DMS153 (cell line): Measurements from ENCODE around the gene DUSP6.
"Not testable (repeated sequence)": the region's sequence is repeated elsewhere in the genome, so short reads cannot be mapped to it uniquely, and the experiment has no call there.

Source experiments
- DNase-seq: peaks from one replicate; lab custom pipeline; 2025; lab: John Stamatoyannopoulos, UW

DUSP6 gene

DNA sequence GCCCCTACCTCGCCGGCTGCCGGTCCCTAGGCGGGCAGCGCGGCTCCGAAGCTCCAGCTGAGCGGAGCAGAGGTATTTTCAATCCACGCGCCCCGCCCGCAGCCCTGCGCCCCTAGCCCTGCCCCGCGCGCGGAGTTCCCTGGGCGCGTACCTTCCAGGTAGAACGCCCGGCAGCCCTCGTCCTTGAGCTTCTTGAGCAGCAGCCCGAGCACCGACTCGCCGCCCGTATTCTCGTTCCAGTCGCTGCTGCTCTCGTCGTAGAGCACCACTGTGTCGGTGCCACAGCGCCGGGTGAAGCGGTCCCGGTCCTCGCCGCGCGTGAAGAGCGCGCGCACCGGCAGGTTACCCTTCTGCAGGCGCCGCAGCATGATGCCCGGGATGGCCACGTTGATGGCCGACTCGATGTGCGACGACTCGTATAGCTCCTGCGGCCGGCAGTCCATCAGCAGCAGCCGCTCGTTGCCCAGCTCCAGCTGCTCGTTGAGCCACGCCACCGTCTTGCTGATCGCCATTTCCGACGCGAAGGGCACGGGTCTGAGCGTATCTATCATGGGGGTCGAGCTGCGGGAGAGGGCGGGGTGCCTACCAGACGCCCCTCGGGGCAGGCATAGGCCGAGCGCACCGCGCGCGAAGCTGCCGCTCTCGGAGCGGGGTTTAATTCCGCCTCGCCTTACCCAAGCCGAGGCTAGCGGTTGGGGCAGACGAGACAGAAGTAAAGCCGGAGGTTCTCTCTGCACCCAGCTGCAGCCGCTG lies 636 bp downstream of the DUSP6 start:
- DNase-seq, result no peak

DNA sequence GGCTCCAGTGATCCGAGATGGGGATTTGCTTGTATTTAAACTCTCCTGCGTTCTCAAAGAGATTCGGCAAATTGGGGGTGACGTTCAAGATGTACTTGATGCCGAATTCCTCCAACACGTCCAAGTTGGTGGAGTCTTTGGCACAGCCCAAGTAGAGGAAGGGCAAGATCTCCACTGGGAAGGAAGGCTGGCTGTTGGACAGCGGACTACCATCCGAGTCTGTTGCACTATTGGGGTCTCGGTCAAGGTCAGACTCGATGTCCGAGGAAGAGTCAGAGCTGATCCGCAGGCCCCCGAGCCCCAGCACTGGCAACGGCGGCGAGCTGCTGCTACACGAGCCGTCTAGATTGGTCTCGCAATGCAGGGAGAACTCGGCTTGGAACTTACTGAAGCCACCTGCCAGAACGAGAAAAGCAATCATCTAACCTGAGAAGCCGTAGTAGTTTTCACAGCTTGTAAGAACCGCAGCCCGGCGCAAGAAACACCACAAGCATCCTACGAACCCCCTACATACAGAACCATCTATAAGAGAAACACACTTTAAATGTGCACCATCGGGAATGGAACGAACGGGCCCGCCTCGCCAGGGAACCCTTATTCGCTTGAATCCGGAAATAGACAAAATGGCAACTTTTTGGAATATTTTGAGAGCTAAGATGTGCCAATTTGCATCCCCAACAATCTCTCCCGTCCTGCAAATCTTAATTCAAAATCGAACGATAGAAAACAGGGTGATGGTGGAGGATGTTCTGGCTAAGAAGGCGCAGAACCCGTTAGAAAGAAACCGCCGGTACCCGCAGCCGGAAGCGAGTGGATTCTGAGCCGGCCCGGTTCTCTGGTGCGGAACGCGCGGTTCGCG lies 1.4 kb downstream of the DUSP6 start:
- DNase-seq, result no peak

DNA sequence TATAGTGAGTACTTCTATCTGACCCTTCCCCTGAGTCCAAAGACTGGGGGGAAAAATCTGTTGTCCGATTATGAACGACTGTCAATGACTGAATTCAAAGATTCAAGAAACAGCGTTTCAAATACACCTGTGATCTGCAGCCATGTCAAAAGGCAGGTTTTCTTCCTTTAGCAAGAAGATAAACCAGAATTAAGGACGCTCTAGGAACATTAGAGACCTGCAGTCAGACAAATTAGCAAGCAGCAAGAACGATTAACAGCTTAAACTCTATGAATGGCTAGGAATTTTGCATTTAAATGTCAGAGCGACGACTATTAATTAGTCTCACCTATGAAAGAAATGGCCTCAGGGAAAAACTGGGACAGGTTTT lies 2.1 kb downstream of the DUSP6 start:
- DNase-seq, result no peak

DNA sequence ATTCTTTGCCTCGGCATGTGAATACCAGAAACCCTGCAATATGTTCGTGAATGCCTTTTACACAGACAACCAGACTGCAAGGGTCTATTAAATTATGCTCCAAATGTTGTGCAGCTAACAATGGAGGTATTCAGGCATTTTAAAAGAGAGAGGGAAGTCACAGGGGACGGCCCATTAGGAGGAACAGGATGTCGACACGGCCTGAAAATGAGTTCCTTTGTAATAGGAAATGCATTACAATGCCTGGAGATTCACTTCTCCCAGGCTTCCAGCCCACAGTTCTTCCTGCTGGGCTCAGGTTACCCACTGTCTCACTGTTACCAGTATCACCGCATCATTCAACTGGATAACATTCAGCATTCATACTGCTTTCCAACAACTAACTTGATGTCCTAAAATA lies 2.5 kb downstream of the DUSP6 start:
- DNase-seq, result peak; percentile 71

DNA sequence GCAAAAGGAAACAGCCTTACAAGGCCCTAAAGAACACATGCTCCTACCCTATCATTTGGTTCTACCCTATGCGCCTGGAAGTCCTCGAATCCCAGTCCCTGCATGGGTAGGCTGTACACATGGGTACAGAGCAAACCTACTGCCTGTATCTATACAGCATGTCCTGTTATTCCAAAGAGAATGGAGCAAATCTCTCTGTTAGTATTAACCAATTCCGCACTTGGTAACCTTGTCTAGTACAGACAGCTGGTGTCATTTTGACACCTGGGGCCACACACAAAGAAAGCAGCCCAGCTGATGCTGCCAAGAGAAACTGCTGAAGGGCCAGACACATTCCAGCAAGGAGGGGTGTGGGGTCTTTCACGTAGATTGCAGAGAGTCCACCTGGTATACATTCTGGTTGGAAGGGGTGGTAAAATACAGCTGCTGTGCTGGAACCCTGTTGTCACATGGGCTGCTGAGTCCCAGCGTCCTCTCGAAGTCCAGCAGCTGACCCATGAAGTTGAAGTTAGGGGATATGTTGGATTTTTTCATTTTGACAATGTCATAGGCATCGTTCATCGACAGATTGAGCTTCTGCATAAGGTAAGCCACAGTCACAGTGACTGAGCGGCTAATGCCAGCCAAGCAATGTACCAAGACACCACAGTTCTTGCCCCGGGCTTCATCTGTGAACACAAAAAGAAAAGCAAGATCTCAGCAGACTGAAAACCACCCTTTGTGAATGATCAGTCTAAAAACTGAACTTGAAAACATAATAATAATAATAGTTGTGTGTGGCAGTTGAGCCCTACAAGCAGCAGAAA lies 3.2 kb downstream of the DUSP6 start:
- no peak for DNase-seq

DNA sequence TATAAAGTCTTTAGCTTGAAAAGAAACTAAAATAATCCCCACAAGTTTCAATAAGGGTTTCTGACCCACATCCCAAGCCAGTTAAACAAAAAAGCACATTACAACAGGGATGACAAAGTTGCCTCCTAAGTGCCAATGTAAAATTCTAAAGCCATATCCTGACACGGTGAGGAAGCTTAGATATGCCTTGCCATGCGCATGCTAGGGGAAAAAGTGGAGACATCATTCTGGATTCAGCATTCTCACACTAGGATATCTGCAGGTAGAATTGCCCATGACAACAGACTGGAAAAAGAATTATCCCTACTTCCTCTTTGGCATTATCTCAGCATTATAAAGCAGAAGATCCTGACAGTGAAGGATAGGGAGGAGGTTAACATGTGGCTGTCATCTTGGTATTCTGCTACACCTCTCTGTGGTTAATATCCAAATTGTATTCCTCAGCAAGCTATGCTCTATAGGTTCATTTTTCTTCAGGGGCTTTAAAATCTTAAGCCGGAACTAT lies 4.9 kb downstream of the DUSP6 start:
- DNase-seq, result no peak

DNA sequence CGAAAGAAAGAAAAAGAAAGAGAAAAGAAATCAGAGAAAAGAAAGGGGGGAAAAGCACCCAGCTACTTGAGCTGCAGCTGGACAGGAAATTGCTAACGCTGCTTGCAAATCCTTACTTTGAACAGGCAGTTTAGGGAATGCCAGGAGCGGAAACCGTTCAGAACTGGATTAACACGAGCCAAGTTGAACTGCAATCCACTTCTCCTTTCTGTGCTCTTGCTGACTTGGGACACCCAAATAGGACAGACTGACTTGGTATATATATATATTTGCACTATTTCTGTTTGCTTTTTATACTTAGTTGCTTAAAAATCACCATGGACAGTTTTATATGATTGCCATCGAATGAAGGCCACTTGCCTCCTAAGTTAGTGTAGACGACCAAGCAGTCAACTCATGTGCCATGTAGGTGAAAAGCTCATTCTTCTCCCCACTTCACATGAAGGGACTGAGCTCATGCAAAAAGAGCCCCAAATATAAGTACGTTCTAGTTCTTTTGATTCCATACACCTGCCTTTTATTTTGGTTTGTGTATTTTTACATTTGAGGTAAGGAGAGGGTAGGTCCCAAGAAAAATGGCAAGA lies 5.5 kb downstream of the DUSP6 start:
- DNase-seq, result peak; percentile 78

DNA sequence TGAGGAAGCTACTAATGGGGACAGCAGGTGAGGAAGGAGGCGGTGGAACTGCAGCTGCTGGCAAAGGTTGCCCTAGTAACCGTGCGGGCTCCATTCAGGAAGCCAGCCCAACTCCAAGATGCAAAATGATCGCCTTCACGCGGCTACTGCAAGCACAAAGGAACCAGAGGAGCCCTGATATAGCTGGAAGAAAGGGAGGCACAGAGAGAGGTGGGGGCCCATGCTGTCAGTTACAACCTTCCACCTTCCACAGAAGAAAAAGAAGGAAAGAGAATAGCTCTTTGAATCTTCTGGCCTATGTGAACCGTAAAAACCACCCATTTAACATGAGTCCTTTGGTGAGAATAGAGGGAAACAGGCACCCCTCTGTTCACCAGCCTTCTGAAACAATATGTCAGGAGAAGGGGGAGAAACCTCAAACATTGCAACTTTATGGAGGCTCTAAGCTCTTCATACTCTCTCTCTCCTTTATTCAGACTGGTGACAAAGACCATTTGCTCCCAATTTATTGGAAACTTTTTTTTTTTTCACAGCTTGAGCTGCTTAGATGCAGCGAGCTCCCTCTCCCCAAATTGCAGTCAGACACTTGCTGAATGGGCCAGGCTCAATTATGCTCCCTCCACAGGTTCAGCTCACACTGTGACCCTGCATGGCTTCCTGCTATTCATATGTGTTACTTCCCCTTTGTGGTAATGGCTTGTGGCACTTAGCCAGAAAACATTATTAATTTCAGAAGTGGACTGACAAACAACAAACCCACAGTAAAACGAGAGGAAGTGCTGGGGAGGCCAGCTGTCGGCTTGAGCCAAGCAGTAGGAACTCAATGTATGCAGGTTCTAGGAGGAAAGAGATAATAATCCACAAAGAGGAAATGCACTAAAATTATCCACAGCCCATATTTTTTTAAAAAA lies 6.2 kb downstream of the DUSP6 start:
- peak; percentile 98 for DNase-seq

DNA sequence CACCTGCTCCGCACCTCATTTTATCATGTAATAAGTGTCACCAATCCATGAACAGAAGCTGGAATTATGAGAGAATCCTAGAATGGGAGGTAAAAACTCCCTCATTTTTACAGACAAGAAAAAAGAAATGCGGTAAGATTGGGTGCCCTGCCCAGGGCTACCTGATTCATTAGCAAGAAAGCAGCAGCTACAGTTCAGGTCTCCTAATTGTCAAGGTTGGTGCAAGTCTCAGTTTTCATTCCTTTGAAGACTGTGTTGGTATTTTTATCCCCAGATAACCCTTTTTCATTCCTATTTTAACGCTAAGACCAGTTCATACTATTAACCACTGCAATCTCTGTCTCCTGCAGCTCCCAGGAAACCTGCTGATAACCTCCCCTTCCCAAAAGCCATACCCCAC lies 6.9 kb downstream of the DUSP6 start:
- no peak for DNase-seq

DNA sequence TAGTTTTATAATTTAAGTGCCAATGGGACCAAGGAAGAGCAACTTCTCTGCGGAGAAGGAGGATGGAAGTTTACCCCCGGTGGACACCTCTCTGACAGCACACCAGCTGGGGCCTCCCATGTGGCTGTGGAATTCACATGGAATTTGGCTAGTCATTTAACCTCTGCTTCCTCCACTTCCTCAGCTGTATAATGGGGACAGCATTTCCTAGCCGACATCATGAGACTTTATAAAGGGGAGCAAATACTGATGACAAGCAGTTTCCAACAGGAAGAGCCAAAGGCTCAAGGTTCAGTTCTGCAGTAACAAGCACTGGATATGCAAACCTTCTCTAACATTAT lies 7.5 kb downstream of the DUSP6 start:
- no peak for DNase-seq

DNA sequence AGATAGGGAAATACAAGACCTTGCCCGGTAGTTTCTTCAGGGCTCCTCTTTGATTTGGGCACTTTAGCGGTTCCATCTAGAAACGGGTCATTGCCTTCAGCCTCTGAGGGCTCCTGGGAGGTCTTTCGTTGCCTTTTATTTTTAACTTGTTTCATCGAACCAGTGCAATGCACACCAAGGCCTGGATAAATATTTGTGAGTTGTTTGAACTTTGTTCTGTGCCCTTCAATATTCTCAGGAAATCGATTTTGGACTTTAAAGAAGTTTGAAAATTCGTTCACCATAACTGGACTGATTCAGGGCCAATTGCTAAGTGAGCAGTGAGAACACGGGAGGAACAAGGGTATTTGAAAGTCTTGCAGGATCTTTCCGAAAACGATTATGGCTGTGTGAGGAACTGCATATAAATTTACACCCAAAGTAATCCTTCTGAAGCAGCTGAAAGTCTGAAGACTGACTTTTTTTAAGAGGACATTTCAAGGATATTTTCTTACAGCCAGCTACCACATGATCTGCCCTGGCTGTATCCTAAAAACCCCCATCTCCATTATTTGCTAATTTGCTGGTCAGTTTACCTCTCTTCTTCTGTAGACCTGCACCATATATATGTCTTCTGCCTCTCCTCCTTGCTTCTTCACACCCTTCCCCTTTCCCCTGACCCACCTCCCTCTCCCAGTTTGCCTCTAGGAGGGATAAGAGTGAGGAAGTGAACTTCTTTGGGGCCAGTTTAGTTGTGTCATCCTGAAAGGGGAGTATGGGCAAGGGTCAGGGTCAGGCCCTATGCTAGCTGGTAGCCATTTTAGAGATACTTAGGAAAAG lies 8.0 kb downstream of the DUSP6 start:
- no peak for DNase-seq

DNA sequence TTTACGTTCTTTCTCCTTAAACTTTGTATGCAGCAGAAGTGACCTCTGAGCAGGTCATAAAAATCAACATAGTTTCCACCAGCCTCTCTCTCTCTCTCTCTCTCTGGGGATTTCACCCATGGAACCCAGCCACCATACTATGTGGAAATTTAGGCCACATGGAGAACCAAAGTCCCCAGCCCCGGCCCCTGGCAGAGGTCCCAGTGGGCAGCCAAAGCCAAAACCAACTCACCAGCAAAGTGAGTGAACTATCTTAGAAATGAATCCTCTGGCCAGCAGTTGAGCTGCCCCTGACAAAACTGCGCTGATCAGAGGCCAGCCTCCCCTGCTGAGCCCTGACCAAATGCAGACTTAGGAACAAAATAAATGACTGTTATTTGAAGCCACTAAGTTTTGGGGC lies 9.2 kb downstream of the DUSP6 start:
- no peak for DNase-seq

DNA sequence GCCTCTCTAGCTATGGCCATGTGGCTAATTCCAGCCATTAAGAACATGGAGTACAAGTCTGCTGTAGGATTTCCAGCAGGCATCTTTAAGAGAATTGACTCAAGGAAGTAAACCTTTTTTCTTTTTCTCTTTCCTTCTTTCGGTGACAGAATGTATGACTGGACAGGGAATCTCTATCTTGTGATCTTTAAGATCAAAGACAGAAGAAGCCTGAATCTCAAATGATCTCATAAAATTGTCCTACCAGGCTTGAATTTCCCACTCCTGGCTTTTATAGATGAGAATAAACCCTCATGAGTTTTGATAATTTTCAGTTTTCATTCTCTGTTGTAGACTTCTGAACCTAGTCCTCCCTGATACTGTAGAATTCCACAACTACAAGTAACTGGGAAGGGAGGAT lies 11.4 kb downstream of the DUSP6 start:
- no peak for DNase-seq

DNA sequence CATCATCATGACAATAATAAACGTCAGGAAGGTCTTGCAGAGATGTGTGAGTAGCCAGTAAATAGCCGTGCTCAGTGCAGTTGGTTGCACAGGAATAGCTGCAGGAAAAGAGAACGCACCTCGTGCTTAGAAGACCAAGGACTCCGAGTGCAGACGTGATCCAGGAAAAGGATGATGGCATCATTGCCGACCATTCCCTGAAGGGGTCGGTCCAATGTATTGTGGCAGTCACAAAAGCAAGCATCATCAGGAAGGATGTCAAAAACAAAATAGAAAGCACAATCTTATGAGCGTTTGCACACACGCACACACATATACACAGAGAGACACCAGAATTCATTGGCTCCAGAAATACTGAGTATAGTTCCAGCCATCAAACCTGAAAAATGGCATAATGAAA lies 12.8 kb downstream of the DUSP6 start:
- no peak for DNase-seq

DNA sequence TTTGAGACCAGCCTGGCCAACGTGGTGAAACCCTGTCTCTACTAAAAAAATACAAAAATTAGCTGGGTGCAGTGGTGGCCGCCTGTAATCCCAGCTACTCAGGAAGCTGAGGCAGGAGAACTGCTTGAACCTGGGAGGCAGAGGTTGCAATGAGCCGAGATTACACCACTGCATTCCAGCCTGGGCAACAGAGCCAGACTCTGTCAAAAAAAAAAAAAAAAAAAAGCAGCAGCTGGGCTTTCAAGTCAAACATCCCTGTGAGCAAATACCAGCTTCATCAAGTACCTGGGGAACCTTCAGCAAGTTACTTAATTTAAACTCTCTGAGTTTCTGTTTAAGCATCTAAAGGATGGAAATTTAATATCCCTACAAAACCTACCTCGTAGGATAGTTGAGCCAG lies 15.2 kb downstream of the DUSP6 start:
- not testable (repeated sequence) for DNase-seq

DNA sequence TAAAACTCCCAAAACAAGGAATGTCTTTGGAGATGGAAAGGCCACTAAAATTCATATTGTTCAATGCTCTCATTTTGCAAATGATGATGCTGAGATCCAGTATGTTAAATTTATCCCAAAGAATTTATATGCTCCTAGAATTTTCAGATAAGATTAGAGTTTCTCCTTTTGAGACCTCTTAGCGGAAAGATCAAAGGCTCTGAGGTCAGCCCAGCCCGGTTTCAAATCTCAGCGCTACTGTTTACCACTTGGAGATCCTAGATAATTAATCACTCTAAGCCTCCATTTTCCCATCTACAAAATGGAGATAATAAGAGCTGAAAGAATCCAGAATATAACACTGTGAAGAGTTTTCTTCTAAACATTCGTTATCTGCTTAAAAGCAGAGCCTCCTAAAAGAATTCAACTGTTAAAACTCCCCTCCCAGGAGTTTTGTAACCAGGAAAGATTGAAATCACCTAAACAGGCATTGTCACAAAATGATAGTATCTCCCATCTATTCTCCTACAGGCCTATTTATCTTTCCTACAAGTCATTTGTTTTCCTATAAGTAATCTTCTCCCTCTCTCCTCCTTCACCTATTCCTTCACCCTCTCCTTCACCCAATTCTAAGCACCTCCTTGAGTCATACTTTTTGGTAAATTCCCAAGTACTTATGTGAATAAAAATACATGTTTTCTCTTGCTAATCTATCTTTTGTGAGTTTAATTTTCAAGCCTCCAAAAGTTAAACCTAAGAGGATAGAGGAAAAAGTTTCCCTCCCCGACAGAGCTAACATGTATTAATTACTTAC lies 16.7 kb downstream of the DUSP6 start:
- no peak for DNase-seq

DNA sequence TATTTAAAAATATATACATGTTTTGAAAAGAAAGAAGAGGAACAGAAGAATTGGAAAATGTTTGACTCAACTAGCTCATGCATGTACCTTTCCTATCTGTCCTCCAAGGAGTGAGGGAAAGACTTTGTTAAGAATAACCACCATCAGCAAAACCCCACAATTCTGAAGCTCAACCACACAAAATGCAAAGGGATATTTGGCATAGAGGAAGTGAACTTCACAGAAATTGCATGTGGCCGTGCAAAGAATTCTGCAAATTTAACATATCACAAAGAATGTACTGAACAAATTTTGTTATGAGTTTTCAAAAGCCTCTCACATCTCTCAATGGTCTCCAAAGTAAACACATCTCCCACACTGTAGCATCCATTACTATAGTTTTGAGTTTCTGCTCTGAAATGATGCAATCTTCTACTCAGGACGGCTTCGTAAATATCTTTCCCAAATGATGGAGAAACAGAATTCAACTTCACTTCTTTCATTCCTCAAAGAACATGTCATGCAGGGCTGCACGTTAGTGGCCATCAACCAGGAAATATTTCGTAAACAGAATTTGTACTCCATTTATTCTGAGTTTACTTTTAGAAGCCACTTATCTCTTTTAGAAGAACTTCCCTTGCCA lies 17.6 kb downstream of the DUSP6 start:
- no peak for DNase-seq

DNA sequence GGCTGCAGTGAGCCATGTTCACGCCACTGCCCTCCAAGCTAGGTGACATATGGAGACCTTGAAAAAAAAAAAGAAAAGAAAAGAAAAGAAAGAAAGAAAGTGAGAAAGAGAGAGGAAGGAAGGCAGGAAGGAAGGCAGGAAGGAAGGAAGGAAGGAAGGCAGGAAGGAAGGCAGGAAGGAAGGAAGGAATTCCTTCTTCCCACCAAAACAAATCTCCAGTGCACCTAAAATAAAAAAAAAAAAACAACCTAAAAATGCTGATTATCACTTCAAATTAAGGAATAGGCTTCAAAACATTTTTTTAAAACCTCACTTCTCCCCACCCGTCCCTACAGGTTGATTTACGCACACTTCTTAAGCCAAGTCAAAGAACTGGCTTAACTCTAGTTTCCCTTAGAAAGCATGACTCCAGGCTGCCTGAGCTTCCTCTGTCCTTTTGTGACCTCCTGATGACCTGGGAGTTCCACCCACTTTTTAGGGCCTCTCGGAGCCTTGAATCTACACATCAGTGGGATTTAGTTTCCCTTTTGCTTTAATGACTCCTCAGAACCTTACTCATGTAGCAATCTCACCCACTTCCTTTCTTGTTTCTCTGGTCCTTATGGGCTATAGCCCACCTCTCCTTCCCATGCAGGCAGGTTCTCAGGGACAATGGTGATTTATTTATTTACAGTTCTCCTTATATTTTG lies 18.6 kb downstream of the DUSP6 start:
- DNase-seq, result no peak
